ENCODE measurements around the gene GSN.

GSN gene

DNA sequence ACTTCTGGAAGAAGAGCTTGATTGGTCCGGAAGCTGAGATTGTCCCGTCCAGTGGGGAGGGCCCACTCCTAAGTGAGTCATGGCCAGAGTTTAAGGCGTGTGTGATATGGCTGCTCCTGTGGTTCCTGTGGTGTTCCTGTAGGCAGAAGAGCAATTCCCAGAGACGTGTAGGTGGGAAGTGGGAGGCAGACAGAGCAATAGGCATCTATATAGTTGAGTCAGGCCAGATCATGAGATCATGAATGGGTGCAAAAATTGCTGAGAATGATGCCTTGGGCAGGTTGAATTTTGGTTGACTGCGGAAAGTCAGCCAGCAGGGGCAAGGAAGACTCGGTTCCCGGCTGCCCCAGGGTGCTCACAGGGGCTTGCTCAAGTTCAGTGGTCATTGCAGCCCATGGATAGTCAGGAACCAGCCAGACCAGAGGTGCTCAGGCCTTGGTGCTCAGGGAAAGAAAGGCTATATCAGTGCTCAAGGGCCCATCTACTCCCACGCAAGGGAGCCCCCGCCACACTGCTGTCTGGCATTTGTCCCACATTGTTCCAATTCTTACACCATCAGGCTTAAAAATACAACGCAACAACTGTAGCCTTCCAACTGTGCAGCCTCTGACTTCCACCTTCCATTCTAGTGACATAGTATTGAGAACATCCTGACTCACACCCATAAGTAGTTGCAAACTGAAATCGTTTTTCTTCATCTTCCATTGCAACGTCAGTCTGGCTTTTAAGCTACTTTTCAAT, 21.0 kb upstream of the GSN start:
- TF ChIP-seq, protein P1, sequence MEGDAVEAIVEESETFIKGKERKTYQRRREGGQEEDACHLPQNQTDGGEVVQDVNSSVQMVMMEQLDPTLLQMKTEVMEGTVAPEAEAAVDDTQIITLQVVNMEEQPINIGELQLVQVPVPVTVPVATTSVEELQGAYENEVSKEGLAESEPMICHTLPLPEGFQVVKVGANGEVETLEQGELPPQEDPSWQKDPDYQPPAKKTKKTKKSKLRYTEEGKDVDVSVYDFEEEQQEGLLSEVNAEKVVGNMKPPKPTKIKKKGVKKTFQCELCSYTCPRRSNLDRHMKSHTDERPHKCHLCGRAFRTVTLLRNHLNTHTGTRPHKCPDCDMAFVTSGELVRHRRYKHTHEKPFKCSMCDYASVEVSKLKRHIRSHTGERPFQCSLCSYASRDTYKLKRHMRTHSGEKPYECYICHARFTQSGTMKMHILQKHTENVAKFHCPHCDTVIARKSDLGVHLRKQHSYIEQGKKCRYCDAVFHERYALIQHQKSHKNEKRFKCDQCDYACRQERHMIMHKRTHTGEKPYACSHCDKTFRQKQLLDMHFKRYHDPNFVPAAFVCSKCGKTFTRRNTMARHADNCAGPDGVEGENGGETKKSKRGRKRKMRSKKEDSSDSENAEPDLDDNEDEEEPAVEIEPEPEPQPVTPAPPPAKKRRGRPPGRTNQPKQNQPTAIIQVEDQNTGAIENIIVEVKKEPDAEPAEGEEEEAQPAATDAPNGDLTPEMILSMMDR (conservative IDR thresholded peaks at IDR 0.05): no peak
- H3K27ac ChIP-seq: no peak overlapping the region

DNA sequence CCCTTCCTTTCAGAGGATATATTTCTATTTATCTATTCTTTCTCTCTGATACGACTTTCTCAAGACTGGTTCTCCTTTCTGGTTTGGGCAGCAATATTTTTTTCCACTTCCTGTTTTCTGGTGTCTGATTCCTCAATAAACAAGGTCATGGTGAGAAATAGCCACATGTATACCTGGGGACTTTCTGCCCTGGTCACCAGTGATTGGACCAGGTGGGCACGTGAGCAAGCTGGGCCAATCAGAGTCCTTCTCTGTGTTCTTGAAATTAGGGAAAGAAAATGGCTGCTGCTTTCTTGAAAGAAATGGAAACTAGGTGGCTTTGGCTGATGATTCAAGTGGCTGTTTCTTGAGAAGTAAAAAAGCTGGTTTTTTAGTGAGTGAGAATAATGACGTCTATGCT, 18.4 kb upstream of the GSN start:
- TF ChIP-seq, protein P1 (conservative IDR thresholded peaks at IDR 0.05): no peak
- H3K27ac ChIP-seq: no peak overlapping the region

DNA sequence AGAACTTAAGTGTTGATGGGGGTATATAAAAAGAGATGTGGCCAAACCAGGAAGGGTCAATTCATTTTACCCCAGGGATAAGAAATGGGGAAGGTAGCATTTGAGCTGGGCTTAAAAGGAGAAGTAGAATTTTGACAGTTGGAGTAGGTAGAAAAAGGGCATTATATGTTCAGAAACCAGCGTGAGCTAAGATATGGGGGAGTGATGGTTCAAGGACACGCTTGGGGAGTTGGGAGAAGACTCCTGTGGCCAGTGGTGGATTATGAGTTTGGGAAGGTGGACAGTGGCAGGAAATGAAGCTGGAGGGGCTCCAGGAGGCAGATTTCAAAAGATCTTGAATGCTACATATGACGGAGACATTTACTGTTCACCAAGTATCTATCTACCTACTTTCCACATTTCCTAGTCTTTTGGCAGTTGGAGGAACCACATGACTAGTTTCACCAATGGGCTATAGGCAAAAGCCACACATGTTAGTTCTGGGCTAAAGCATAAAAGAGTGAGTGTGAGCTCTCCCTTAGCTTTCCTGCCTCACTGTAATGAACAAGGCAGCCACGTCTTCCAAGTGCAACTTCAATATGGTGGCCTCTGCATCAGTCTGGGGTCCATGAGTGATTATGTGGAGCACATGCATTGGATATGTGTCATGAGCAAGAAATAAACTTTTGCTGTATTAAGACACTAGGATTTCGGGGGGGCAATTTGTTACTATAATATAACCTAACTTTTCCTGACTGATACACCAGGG, 15.7 kb upstream of the GSN start:
- TF ChIP-seq, protein P1 (conservative IDR thresholded peaks at IDR 0.05): no peak
- no peak overlapping the region for H3K27ac ChIP-seq

DNA sequence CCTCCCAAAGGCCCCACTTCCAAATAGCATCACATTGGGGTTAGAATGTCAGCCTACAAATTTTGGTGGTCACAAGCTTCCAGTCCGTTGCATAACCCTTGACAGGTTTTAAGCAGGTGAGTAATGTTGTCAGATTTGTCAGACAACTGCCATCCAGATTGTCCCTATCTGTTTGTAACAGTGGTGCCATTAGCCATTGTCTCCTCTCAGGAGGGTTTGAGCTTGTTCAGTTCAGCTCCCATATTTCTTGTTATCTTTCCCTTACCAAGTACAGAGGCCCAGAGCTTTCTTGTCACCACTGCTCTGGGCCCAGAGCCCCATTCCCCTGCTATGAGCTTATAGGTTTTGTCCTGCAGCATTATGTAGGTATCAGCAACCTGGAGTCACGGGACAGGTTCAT, 14.8 kb upstream of the GSN start:
- TF ChIP-seq, protein P1 (conservative IDR thresholded peaks at IDR 0.05): no peak
- no peak overlapping the region for H3K27ac ChIP-seq

DNA sequence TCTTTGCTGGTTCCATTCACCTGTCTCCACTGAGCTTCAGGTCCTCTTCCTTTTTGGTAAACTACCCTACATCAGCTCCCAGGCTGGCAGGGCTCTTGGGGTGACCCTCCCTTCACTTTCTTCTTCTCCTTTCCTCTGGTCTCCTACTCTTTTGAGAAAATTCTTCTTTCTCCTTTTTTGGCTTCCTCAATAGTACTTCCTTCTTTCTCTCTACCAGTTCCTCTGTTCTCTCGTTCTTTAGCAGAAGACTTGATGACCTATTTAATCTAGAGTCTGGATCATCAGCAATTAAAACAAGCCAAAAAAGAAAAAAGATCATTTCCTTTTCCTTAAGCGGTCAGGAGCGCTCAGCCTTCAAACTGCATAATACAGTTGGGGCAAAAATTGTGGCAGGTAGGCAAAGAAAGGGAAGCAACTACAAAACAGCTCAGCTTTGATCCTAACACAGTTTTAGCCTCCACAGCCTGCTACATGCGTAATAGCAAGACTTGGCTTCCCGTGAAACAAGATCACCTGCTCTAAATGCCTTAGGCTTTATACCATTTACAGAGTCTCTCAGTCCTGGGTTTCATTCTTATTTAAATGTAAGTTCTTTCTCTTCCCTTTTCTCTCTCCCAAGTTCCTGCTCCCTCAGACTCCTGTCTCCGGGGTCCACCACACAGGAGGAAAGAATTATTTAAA, 14.0 kb upstream of the GSN start:
- TF ChIP-seq, protein P1 (conservative IDR thresholded peaks at IDR 0.05): no peak
- H3K27ac ChIP-seq: no peak overlapping the region

DNA sequence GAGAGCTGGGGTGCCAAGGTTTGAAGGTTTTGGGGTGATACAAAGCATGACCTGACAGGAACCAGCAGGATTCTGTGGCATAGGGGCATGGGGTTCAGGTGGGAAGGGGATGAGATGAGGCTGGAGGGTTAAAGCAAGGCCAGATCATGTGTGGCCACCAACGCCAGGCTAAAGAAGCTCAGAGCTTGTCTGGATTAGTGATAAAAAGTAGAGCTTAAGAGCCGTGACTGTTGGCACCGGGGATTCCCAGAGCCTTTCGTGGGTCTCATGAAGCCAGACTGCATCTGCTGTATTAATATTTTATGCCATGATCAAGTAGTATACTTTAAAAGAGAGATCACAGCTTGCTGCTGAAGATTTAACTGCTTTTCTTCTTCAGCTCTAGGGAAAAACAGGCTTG, 8.5 kb upstream of the GSN start:
- no peak overlapping the region for H3K27ac ChIP-seq
- TF ChIP-seq, protein P1 (conservative IDR thresholded peaks at IDR 0.05): no peak

DNA sequence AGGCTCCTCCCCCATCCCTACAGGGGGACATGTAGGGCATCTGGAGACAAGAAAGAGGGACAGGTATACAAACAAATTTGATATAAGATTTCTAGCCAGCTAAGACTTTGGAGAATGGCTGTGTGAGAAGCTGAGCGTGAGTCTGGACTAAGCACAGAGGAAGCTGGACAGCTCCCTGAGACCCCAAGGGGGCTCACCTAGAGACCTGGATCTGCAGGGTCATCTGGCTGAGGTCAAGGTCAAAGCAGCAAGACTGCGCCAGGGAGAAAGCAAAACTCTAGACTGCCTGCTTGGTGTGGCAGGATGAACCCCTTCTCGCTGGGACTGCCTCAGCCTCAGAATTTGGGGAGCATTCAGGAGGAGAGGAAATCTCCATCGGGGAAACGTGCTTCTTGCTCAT, 8.0 kb upstream of the GSN start:
- H3K27ac ChIP-seq: no peak overlapping the region
- TF ChIP-seq, protein P1 (conservative IDR thresholded peaks at IDR 0.05): no peak

Data from VCaP (cell line).